HepG2 (cell line): ENCODE data around the gene ANKS3. TPM values are rescaled to one million over a fixed set of nuclear protein-coding genes. Genes with fewer than 3 reads are reported as not detected.

ENCODE experiments used
- ATRX ChIP-seq: sonication (generic); formaldehyde crosslinking; IDR thresholded peaks from 2 replicates; pipeline ENCODE4 v1.4.0; 2020; ENCODE audit warnings: missing genetic modification reagents, borderline replicate concordance
- CBFB ChIP-seq: sonication (generic); formaldehyde crosslinking; IDR thresholded peaks from 2 replicates; pipeline ENCODE4 v1.4.0; 2020; ENCODE audit warnings: missing genetic modification reagents
- DDIT3 ChIP-seq: sonication (generic); formaldehyde crosslinking; IDR thresholded peaks from 2 replicates; pipeline ENCODE4 v1.4.0; 2020; ENCODE audit warnings: mild to moderate bottlenecking, missing genetic modification reagents
- FIP1L1 ChIP-seq: fragments of 200-400 bp; formaldehyde crosslinking; IDR thresholded peaks from 2 replicates; pipeline ENCODE4 v1.6.1; 2018; ENCODE audit warnings: low read depth, mild to moderate bottlenecking, low read length, moderate library complexity, borderline replicate concordance; ENCODE audit not compliant: insufficient read depth
- FOXA3 ChIP-seq: IDR thresholded peaks from 2 replicates; pipeline ENCODE4 v1.6.1; 2016; ENCODE audit warnings: missing genetic modification reagents, missing compliant biosample characterization
- FOXK2 ChIP-seq: fragments of 450-650 bp; IDR thresholded peaks from 2 replicates; pipeline ENCODE4 v1.6.1; 2016
- GMEB1 ChIP-seq: sonication (generic); formaldehyde crosslinking; IDR thresholded peaks from 2 replicates; pipeline ENCODE4 v1.5.1; 2020; ENCODE audit warnings: missing genetic modification reagents, mild to moderate bottlenecking, borderline replicate concordance
- HNF4A ChIP-seq: sonication (generic); formaldehyde crosslinking; IDR thresholded peaks from 2 replicates; pipeline ENCODE4 v1.4.0; 2020; ENCODE audit warnings: missing genetic modification reagents
- HOXA9 ChIP-seq: sonication (generic); formaldehyde crosslinking; IDR thresholded peaks from 2 replicates; pipeline ENCODE4 v1.8.1; 2022; ENCODE audit warnings: missing genetic modification reagents, mild to moderate bottlenecking, moderate library complexity, borderline replicate concordance
- MLLT10 ChIP-seq: sonication (generic); formaldehyde crosslinking; IDR thresholded peaks from 2 replicates; pipeline ENCODE4 v1.4.0; 2020; ENCODE audit warnings: missing genetic modification reagents
- PITX1 ChIP-seq: sonication (generic); formaldehyde crosslinking; IDR thresholded peaks from 2 replicates; pipeline ENCODE4 v1.5.1; 2020; ENCODE audit warnings: mild to moderate bottlenecking, missing genetic modification reagents
- POLR2G ChIP-seq: fragments of 200-400 bp; formaldehyde crosslinking; IDR thresholded peaks from 2 replicates; pipeline ENCODE4 v1.6.1; 2018; ENCODE audit warnings: mild to moderate bottlenecking, low read depth, low read length, moderate library complexity
- RBFOX2 ChIP-seq: fragments of 200-400 bp; formaldehyde crosslinking; IDR thresholded peaks from 2 replicates; pipeline ENCODE4 v1.6.1; 2017; ENCODE audit warnings: low read depth, mild to moderate bottlenecking, low read length
- SIN3A ChIP-seq: IDR thresholded peaks from 2 replicates; pipeline ENCODE4 v1.6.1; 2011; ENCODE audit warnings: low read depth, mild to moderate bottlenecking, control low read depth, low read length, borderline replicate concordance
- SOX5 ChIP-seq: IDR thresholded peaks from 2 replicates; pipeline ENCODE4 v1.6.1; 2016; ENCODE audit warnings: borderline replicate concordance
- TAF1 ChIP-seq: sonication (generic); formaldehyde crosslinking; IDR thresholded peaks from 2 replicates; pipeline ENCODE4 v1.4.0; 2020; ENCODE audit warnings: missing genetic modification reagents
- ZBTB43 ChIP-seq: sonication (generic); formaldehyde crosslinking; conservative IDR thresholded peaks from 2 replicates; pipeline ENCODE4 v1.4.0; 2020; ENCODE audit warnings: missing genetic modification reagents
- ZNF160 ChIP-seq: sonication (generic); formaldehyde crosslinking; IDR thresholded peaks from 2 replicates; pipeline ENCODE4 v1.8.0; 2022; ENCODE audit warnings: mild to moderate bottlenecking, inconsistent platforms, missing genetic modification reagents
- ZNF260 ChIP-seq: sonication (generic); formaldehyde crosslinking; IDR thresholded peaks from 2 replicates; pipeline ENCODE4 v1.4.0; 2020; ENCODE audit warnings: missing genetic modification reagents, low read depth, mild to moderate bottlenecking, borderline replicate concordance
- ZNF280D ChIP-seq: sonication (generic); formaldehyde crosslinking; IDR thresholded peaks from 2 replicates; pipeline ENCODE4 v1.5.1; 2020; ENCODE audit warnings: mild to moderate bottlenecking, missing genetic modification reagents
- ZNF563 ChIP-seq: sonication (generic); formaldehyde crosslinking; IDR thresholded peaks from 2 replicates; pipeline ENCODE4 v1.8.0; 2022; ENCODE audit warnings: mild to moderate bottlenecking, moderate library complexity, missing genetic modification reagents
- ZNF7 ChIP-seq: IDR thresholded peaks from 2 replicates; pipeline ENCODE4 v1.6.1; 2016; ENCODE audit warnings: missing biosample characterization, missing genetic modification reagents
- ZNF740 ChIP-seq: sonication (generic); formaldehyde crosslinking; IDR thresholded peaks from 2 replicates; pipeline ENCODE4 v1.4.0; 2020; ENCODE audit warnings: missing genetic modification reagents
- ZNF768 ChIP-seq: sonication (generic); formaldehyde crosslinking; IDR thresholded peaks from 2 replicates; pipeline ENCODE4 v1.4.0; 2020; ENCODE audit warnings: missing genetic modification reagents
- polyA plus RNA-seq, 8 experiments: library from polyadenylated mRNA; depleted of rRNA in 3 of 8; stranded (reverse) in 7 of 8; unstranded in 1 of 8; fragments of >200 nt; fragmentation: Illumina TruSeq in 4 of 8; extraction: Trizol in 4 of 8; gene quantifications; 2 replicates each; pipeline versions ENCODE4 v1.2.1 to v1.2.3, GENCODE V29; 2011 to 2016; ENCODE audit warnings: low read depth in 4 of 8, missing spikeins in 1 of 8, mixed read lengths in 1 of 8; ENCODE audit not compliant: insufficient read depth in 1 of 8
- total RNA-seq, 5 experiments: library from RNA; depleted of rRNA; stranded (reverse); fragments of >200 nt; fragmentation: Illumina TruSeq; extraction: Trizol; gene quantifications; 2 replicates each; pipeline ENCODE4 v1.2.3, GENCODE V29; 2016; ENCODE audit warnings: low read depth in 1 of 5

The ANKS3 gene
- total and polyA plus RNA-seq, 2 of the 13 experiments (the other 11 are each of a cell fraction or from before 2014, with no cell fraction given) = 11.4 to 15.9 TPM

- peak; percentile 91; the same call in 1 of the 2 replicates for TF ChIP-seq ZNF280D
- peak; percentile 76; the same call in 1 of the 2 replicates for TF ChIP-seq ZNF768
- TF ChIP-seq FOXK2 = peak; percentile 80
- 0 out of 2 replicates have a peak, but pooled peaks have one; percentile 14 for TF ChIP-seq ZNF740 (CRISPR knock-in tag)
- TF ChIP-seq DDIT3 = no peak
- TF ChIP-seq ZNF563 = peak; percentile 76
- TF ChIP-seq MLLT10 (CRISPR knock-in tag) = no peak
- TF ChIP-seq SOX5 (CRISPR knock-in tag) = peak; percentile 83
- no peak for TF ChIP-seq ZNF7 (CRISPR knock-in tag)
- peak; percentile 72 for TF ChIP-seq ZNF160 (CRISPR knock-in tag)
- peak; percentile 84; the same call in 1 of the 2 replicates for TF ChIP-seq HOXA9 (CRISPR knock-in tag)
- peak; percentile 93 for TF ChIP-seq HNF4A (CRISPR knock-in tag)
- TF ChIP-seq PITX1 (CRISPR knock-in tag) = peak; percentile 87
- TF ChIP-seq TAF1 (CRISPR knock-in tag) = peak; percentile 51; the same call in 1 of the 2 replicates
- peak; percentile 75; the same call in 1 of the 2 replicates for TF ChIP-seq SIN3A
- TF ChIP-seq CBFB = peak; percentile 73
- TF ChIP-seq GMEB1 (CRISPR knock-in tag) = peak; percentile 79
- no peak for TF ChIP-seq FIP1L1
- TF ChIP-seq RBFOX2 = peak; percentile 79
- TF ChIP-seq ATRX (CRISPR knock-in tag) = peak; percentile 60; the same call in 1 of the 2 replicates
- TF ChIP-seq ZNF260 (CRISPR knock-in tag) = 0 out of 2 replicates have a peak, but pooled peaks have one; percentile 47
- peak; percentile 87; the same call in 1 of the 2 replicates for TF ChIP-seq ZBTB43
- TF ChIP-seq FOXA3 (CRISPR knock-in tag) = peak; percentile 85; the same call in 1 of the 2 replicates
- peak; percentile 70 for TF ChIP-seq POLR2G
Measured at GRCh38 chr16:4663777-4664465, 70.2 kb downstream of the ANKS3 start (continued).
